Neuronal stem cell (in vitro differentiated cells): ENCODE data around the gene MEG3.

ENCODE experiments used
- DNase-seq: peaks from one replicate; pipeline ENCODE4 v3.0.0-alpha.2; 2013; ENCODE audit warnings: low spot score
- H2AFZ ChIP-seq: one replicate; pipeline ENCODE4 v1.6.1; 2013; ENCODE audit warnings: mild to moderate bottlenecking, low read length, inconsistent platforms
- H2AK5ac ChIP-seq: 2 replicates; pipeline ENCODE4 v1.6.1; 2013; ENCODE audit warnings: low read depth, mild to moderate bottlenecking, inconsistent platforms, low read length, moderate library complexity, mixed read lengths
- H2BK120ac ChIP-seq: 2 replicates; pipeline ENCODE4 v1.6.1; 2013; ENCODE audit warnings: low read depth, mild to moderate bottlenecking, inconsistent platforms, low read length, moderate library complexity, mixed read lengths
- H2BK12ac ChIP-seq: one replicate; pipeline ENCODE4 v1.6.1; 2013; ENCODE audit warnings: low read length, inconsistent platforms
- H2BK15ac ChIP-seq: 2 replicates; pipeline ENCODE4 v1.6.1; 2013; ENCODE audit warnings: mild to moderate bottlenecking, low read length, inconsistent platforms, mixed read lengths
- H2BK5ac ChIP-seq: one replicate; pipeline ENCODE4 v1.6.1; 2013; ENCODE audit warnings: inconsistent platforms, mild to moderate bottlenecking, low read length, moderate library complexity
- H3K14ac ChIP-seq: one replicate; pipeline ENCODE4 v1.6.1; 2013; ENCODE audit warnings: low read length, inconsistent platforms
- H3K18ac ChIP-seq: 2 replicates; pipeline ENCODE4 v1.6.1; 2013; ENCODE audit warnings: low read length, inconsistent platforms
- H3K23ac ChIP-seq: 2 replicates; pipeline ENCODE4 v1.6.1; 2013; ENCODE audit warnings: low read depth, mild to moderate bottlenecking, mixed read lengths, low read length, inconsistent platforms; ENCODE audit not compliant: poor library complexity
- H3K27ac ChIP-seq: replicated peaks from 3 replicates; pipeline ENCODE4 v1.5.1; 2013; ENCODE audit warnings: low read length, inconsistent platforms
- H3K27me3 ChIP-seq, 3 experiments: 2 replicates each; pipeline ENCODE4 v1.6.1; 2013; ENCODE audit warnings: low read length in 3 of 3, mild to moderate bottlenecking in 2 of 3, inconsistent platforms in 1 of 3, low read depth in 1 of 3, mixed read lengths in 1 of 3, moderate library complexity in 1 of 3; ENCODE audit not compliant: control insufficient read depth in 3 of 3, insufficient read depth in 3 of 3
- H3K36me3 ChIP-seq, 2 donors: replicated peaks in 1 of 2; 2 replicates each; pipeline ENCODE4 v1.6.1; 2013; ENCODE audit warnings: low read length in 2 of 2; ENCODE audit not compliant: control insufficient read depth in 2 of 2, insufficient read depth in 2 of 2
- H3K4ac ChIP-seq: 2 replicates; pipeline ENCODE4 v1.6.1; 2013; ENCODE audit warnings: inconsistent platforms, mild to moderate bottlenecking, low read length, moderate library complexity
- H3K4me1 ChIP-seq, 2 donors: 1 replicate in 1 of 2; 2 replicates in 1 of 2; pipeline ENCODE4 v1.6.1; 2013; ENCODE audit warnings: low read length in 2 of 2, low read depth in 1 of 2; ENCODE audit not compliant: control insufficient read depth in 2 of 2, insufficient read depth in 1 of 2
- H3K4me2 ChIP-seq: one replicate; pipeline ENCODE4 v1.6.1; 2013; ENCODE audit warnings: mild to moderate bottlenecking, low read length, inconsistent platforms; ENCODE audit not compliant: insufficient read depth, poor library complexity, severe bottlenecking
- H3K4me3 ChIP-seq, 2 donors: 2 replicates each; pipeline ENCODE4 v1.5.1; 2013; ENCODE audit warnings: low read length in 2 of 2, mild to moderate bottlenecking in 2 of 2, inconsistent platforms in 1 of 2, moderate library complexity in 1 of 2
- H3K79me1 ChIP-seq: one replicate; pipeline ENCODE4 v1.6.1; 2013; ENCODE audit warnings: low read depth, mild to moderate bottlenecking, inconsistent platforms, low read length, moderate library complexity
- H3K9ac ChIP-seq: one replicate; pipeline ENCODE4 v1.6.1; 2013; ENCODE audit warnings: mild to moderate bottlenecking, low read depth, low read length, inconsistent platforms; ENCODE audit not compliant: poor library complexity
- H3K9me3 ChIP-seq, 2 donors: replicated peaks in 1 of 2; 2 replicates each; pipeline versions ENCODE3 to v1.6.1; 2013; ENCODE audit warnings: low read length in 2 of 2, mild to moderate bottlenecking in 2 of 2, inconsistent platforms in 1 of 2, low read depth in 1 of 2, mixed read lengths in 1 of 2, moderate library complexity in 1 of 2; ENCODE audit not compliant: control insufficient read depth in 2 of 2, insufficient read depth in 1 of 2
- H4K8ac ChIP-seq: one replicate; pipeline ENCODE4 v1.6.1; 2013; ENCODE audit warnings: low read depth, mild to moderate bottlenecking, inconsistent platforms, low read length, moderate library complexity
- H4K91ac ChIP-seq: one replicate; pipeline ENCODE4 v1.6.1; 2013; ENCODE audit warnings: low read length, low read depth, mild to moderate bottlenecking, inconsistent platforms; ENCODE audit not compliant: poor library complexity
- WGBS, 2 donors: extraction: QIAGEN DNeasy Blood & Tissue Kit; methylation state at CpG; one replicate each; pipeline ENCODE4 v1.1.7; 2013; ENCODE audit warnings: missing lambda C conversion rate in 2 of 2, mixed read lengths in 1 of 2; ENCODE audit not compliant: insufficient read length in 2 of 2, insufficient replicate concordance in 1 of 2; ENCODE audit errors: extremely low coverage in 2 of 2; 5-methylcytosine and 5-hydroxymethylcytosine counted together

The MEG3 gene

GRCh38 chr14:100879194-100879593 is 53.3 kb downstream of the MEG3 start:
- Histone ChIP-seq H3K9ac (no peak overlapping the region), H3K14ac (no peak overlapping the region), H3K18ac (peak overlapping the region; percentile 91), H3K4ac (peak overlapping the region; percentile 71), H3K36me3 (peaks cover 0 to 10% of the 10 kb centered on the region in 2 donors), H3K79me1 (no peaks in the 10 kb centered on the region), H2BK15ac (peak overlapping the region; percentile 47), H3K27me3 (peaks cover 0 to 4% (median 0%) of the 10 kb centered on the region in 3 experiments), H2BK5ac (peak overlapping the region; percentile 92), H3K27ac (no peak overlapping the region), H3K4me3 (no peak overlapping the region), H2BK120ac (peak overlapping the region; percentile 48), H2AK5ac (peak overlapping the region; percentile 100), H3K4me1 (peaks cover 0 to 6% of the 10 kb centered on the region in 2 donors), H4K91ac (no peak overlapping the region), H3K23ac (peak overlapping the region; percentile 31), H3K9me3 (peaks cover 6 to 31% of the 10 kb centered on the region in 2 donors), H2AFZ (no peak overlapping the region), H2BK12ac (peak overlapping the region; percentile 87), H4K8ac (no peak overlapping the region), H3K4me2 (no peak overlapping the region)
- no CpG with 5 or more reads among the region's 8 CpGs for WGBS, 2 donors
- no peak for DNase-seq

GRCh38 chr14:100879782-100880181 is 53.9 kb downstream of the MEG3 start:
- DNase-seq = no peak
- H3K9me3 ChIP-seq = peaks cover 6 to 31% of the 10 kb centered on the region in 2 donors
- no peak overlapping the region for H3K4ac ChIP-seq
- no peak overlapping the region for H3K27ac ChIP-seq
- peak overlapping the region; percentile 100 for H2AK5ac ChIP-seq
- no peak overlapping the region for H2BK12ac ChIP-seq
- H3K23ac ChIP-seq = no peak overlapping the region
- H3K18ac ChIP-seq = peak overlapping the region; percentile 44
- H2AFZ ChIP-seq = no peak overlapping the region
- peaks cover 0 to 6% of the 10 kb centered on the region in 2 donors for H3K4me1 ChIP-seq
- H3K14ac ChIP-seq = no peak overlapping the region
- no peak overlapping the region for H4K91ac ChIP-seq
- peak overlapping the region; percentile 94 for H2BK15ac ChIP-seq
- no peak overlapping the region for H3K9ac ChIP-seq
- no CpG with 5 or more reads among the region's 8 CpGs for WGBS, 2 donors
- peaks cover 0 to 4% (median 0%) of the 10 kb centered on the region in 3 experiments for H3K27me3 ChIP-seq
- no peak overlapping the region for H2BK5ac ChIP-seq
- no peak overlapping the region for H3K4me2 ChIP-seq
- no peaks in the 10 kb centered on the region for H3K79me1 ChIP-seq
- no peak overlapping the region for H4K8ac ChIP-seq
- peaks cover 0 to 12% of the 10 kb centered on the region in 2 donors for H3K36me3 ChIP-seq
- H2BK120ac ChIP-seq = no peak overlapping the region
- no peak overlapping the region for H3K4me3 ChIP-seq

DNA sequence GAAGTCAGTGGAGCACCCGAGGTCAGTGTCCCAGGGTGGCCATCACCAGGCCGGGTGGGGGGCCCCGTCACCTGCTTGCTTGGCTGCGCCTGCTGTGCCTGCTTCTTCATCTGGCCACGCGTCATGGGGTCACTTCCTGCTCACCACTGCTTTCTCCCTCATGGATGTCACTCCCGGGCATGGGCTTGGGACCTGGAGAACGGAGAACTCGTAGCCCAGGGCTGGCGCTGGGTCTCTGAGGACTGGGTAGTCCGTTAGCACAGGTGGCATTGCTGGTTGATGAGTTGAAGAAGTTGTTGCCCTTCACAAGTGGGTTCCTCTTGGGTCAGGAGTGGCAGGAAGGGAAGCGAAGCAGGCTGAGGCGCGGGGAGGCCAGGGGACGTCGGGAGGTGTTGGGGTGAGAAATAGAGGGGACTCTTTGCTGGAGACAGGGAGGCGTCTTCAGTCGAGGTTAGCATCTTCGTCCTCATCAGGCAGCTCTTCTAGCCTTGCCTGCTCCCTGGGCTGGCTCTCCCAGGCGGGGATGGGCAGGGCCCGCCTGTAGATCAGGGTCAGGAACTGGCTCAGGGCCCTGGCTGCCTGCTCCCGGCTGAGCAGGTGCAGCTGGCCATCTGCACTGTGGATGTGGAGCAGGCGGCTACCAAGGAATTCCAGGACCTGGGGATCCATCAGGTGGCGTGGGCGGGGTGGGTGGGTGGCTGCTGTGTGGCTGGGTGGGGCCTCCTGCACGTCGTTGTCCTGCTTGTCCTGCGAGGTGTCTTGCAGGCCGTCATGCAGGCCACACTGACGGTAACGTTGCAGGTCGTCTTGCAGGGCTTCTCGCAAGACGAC is 54.6 kb downstream of the MEG3 start:
- Histone ChIP-seq H2BK15ac (peak overlapping the region; percentile 94), H2BK12ac (peak overlapping the region; percentile 88), H3K36me3 (peaks cover 0 to 12% of the 10 kb centered on the region in 2 donors), H2AK5ac (peak overlapping the region; percentile 99), H3K23ac (peak overlapping the region; percentile 60), H3K4me3 (no peak overlapping the region), H3K4ac (peak overlapping the region; percentile 71), H3K27me3 (peaks cover 0 to 3% (median 0%) of the 10 kb centered on the region in 3 experiments), H3K14ac (peak overlapping the region; percentile 64), H3K18ac (peak overlapping the region; percentile 89), H2BK5ac (no peak overlapping the region), H4K91ac (peak overlapping the region; percentile 56), H3K4me2 (no peak overlapping the region), H3K27ac (no peak overlapping the region), H4K8ac (no peak overlapping the region), H2BK120ac (peak overlapping the region; percentile 88), H2AFZ (no peak overlapping the region), H3K4me1 (peaks cover 0 to 5% of the 10 kb centered on the region in 2 donors), H3K79me1 (no peaks in the 10 kb centered on the region), H3K9me3 (peaks cover 6 to 31% of the 10 kb centered on the region in 2 donors), H3K9ac (peak overlapping the region; percentile 65)
- no peak for DNase-seq
- no CpG with 5 or more reads among the region's 34 CpGs for WGBS, 2 donors
